WERI-Rb-1 (cell line): ENCODE data around the gene HSD11B1L.

ENCODE experiments used
- DNase-seq: peaks from one replicate; pipeline ENCODE4 v3.0.0-alpha.2; 2020
- H3K27ac ChIP-seq: fragments of 250-450 bp; sonication (Bioruptor Pico); 2 replicates; pipeline ENCODE4 v1.5.1; 2020; ENCODE audit warnings: mild to moderate bottlenecking, moderate library complexity
- H3K27me3 ChIP-seq: fragments of 250-450 bp; sonication (Bioruptor Pico); 2 replicates; pipeline ENCODE4 v1.5.1; 2021; ENCODE audit warnings: mild to moderate bottlenecking, low read depth, moderate library complexity; ENCODE audit not compliant: insufficient read depth, severe bottlenecking
- H3K36me3 ChIP-seq: fragments of 250-450 bp; sonication (Bioruptor Pico); 2 replicates; pipeline ENCODE4 v1.5.1; 2020; ENCODE audit warnings: mild to moderate bottlenecking, moderate library complexity
- H3K4me3 ChIP-seq: 2 replicates; pipeline ENCODE4 v1.5.1; 2011; ENCODE audit warnings: low read depth, mild to moderate bottlenecking, control low read depth, low read length
- H3K9me3 ChIP-seq: fragments of 250-450 bp; sonication (Bioruptor Pico); 2 replicates; pipeline ENCODE4 v1.5.1; 2021; ENCODE audit warnings: mild to moderate bottlenecking, moderate library complexity; ENCODE audit not compliant: severe bottlenecking
- TF ChIP-seq, protein P1 (sequence below): IDR thresholded peaks from 2 replicates; pipeline ENCODE4 v1.5.1; 2011; ENCODE audit warnings: low read depth, mild to moderate bottlenecking, control low read depth, inconsistent platforms, low read length

Gene HSD11B1L, protein sequence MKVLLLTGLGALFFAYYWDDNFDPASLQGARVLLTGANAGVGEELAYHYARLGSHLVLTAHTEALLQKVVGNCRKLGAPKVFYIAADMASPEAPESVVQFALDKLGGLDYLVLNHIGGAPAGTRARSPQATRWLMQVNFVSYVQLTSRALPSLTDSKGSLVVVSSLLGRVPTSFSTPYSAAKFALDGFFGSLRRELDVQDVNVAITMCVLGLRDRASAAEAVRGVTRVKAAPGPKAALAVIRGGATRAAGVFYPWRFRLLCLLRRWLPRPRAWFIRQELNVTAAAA

DNA sequence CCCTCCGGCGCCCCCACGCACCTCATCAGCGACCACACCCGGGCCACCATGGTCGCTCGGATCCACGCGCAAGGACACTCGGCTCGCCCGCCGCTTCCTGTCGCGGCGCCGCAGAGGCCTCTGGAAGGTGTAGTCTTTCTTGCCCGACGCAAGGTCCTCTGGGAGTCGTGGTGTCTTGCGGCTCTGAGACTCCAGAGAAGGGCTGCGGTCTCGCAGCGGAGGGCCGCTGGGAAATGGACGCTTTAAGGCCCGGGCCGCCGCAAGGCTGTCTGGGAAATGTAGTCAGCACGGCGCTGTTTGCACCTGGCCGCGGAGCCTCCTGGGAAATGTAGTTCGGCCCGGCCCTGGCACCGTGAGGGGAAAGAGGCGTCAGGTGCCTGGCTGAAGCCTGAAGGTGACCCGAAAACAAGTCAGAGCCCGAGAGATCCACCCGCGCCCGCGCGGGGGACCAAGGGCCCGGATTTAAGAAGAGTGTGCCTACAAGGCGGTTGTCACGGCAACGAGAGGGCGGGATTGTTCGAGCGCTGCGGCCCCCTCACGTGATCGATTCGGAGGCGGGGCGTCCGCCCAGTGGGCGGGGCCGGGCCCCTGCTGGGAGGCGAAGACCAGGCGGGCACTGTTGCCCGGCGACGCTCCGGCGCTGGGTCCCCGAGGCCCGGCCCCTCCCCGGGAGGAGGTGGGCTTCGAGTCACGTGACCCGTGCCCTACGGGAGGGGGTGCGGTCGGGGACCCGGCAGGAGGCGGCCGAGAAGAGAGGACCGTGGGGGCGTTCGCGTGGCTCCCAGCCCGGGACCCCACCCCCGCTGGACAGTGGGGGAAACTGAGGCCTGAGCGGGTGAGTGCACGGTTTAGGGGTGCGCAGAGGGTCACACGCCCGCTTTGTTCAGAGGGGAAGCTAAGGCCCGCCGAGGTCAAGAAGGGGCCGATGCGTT lies at the start of gene HSD11B1L, which contains the start of gene MICOS13:
Gene HSD11B1L, plus strand, starts transcription at position 591 of the 932 bp plus-strand sequence. CDS start 3,806 bp downstream, outside the sequence.
Gene MICOS13, minus strand, starts transcription at position 80 of the 932 bp plus-strand sequence. Its CDS starts 30 bp downstream, at position 50.
- Histone ChIP-seq H3K27me3 (no peaks in the 10 kb centered on the region), H3K4me3 (peak within 1 kb of the TSS; percentile 92), H3K9me3 (no peaks in the 10 kb centered on the region), H3K27ac (peak within 1 kb of the TSS; percentile 89), H3K36me3 (peaks cover 11% of the 10 kb centered on the region)
- TF ChIP-seq, protein P1, sequence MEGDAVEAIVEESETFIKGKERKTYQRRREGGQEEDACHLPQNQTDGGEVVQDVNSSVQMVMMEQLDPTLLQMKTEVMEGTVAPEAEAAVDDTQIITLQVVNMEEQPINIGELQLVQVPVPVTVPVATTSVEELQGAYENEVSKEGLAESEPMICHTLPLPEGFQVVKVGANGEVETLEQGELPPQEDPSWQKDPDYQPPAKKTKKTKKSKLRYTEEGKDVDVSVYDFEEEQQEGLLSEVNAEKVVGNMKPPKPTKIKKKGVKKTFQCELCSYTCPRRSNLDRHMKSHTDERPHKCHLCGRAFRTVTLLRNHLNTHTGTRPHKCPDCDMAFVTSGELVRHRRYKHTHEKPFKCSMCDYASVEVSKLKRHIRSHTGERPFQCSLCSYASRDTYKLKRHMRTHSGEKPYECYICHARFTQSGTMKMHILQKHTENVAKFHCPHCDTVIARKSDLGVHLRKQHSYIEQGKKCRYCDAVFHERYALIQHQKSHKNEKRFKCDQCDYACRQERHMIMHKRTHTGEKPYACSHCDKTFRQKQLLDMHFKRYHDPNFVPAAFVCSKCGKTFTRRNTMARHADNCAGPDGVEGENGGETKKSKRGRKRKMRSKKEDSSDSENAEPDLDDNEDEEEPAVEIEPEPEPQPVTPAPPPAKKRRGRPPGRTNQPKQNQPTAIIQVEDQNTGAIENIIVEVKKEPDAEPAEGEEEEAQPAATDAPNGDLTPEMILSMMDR = no peak
- peak; percentile 98 for DNase-seq

DNA sequence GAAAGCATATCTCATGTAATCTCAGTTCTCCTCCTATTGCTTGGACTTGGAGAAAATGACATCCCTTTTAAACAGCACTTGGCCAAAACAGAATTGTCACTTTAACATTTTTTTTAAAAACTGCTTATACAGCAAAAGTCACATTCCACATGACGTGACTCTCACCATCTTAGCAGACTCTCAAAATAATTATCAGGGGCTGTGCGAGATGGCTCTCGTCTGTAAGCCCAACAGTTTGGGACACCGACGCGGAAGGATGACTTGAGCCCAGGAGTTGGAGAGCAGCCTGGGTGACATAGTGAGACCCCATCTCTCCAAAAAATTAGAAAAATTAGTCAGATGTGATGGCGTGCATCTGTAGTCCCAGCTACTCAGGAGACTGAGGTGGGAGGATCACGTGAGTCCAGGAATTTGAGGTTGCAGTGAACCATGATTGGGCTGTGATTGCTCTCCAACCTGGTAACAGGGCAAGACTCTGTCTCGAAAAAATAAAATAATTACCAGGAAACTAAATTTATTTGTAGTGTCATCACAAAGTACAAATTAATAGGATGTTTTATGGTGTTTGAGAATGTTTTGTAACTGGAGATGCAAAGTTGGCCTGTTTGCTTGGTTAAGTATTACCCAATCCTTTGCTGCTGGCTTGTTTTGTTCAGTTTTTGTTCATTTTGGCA lies 49.1 kb upstream of the HSD11B1L start:
- TF ChIP-seq, protein P1 = no peak
- Histone ChIP-seq H3K27ac (no peak overlapping the region), H3K27me3 (no peaks in the 10 kb centered on the region), H3K4me3 (no peak overlapping the region), H3K9me3 (no peaks in the 10 kb centered on the region), H3K36me3 (peaks cover 93% of the 10 kb centered on the region)
- no peak for DNase-seq

DNA sequence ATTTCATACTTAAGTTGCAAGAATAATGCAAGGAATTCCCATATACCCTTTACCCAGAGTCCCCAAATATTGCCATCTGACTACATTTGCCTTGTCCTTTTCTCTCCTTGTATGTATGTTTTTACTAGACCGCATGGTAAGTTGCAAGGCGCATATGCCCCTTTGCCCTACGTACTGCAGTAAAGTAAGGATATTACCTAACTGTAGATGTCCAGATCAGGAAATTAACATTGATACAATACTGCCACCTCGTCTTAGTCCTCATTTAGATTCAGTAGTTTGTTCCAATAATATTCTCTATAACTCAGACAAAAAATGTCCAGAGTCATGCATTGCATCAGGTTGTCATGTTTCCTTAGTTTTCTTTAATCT lies 48.6 kb upstream of the HSD11B1L start:
- H3K27ac ChIP-seq = no peak overlapping the region
- TF ChIP-seq, protein P1 = no peak
- DNase-seq = no peak
- H3K36me3 ChIP-seq = peaks cover 90% of the 10 kb centered on the region
- H3K9me3 ChIP-seq = no peaks in the 10 kb centered on the region
- no peak overlapping the region for H3K4me3 ChIP-seq
- H3K27me3 ChIP-seq = no peaks in the 10 kb centered on the region

DNA sequence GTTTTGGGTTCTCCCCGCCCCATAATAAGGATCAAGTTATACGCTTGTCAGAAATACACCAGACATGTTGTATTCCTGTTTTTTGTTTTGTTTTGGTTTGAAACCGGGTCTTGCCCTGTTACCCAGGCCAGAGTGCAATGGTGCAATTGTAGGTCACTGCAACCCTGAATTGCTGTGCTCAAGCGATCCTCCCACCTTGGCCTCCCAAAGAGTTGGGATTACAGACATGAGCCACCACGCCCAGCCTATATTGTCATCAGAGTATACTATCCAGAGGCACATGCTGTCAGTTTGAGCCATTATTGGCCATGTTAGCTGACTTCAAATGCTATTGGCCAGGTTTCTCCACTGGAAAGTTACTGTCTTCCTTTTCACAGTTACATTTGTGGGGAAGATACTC lies 48.2 kb upstream of the HSD11B1L start:
- Histone ChIP-seq H3K9me3 (no peaks in the 10 kb centered on the region), H3K4me3 (no peak overlapping the region), H3K27me3 (no peaks in the 10 kb centered on the region), H3K36me3 (peaks cover 90% of the 10 kb centered on the region), H3K27ac (no peak overlapping the region)
- DNase-seq = no peak
- TF ChIP-seq, protein P1 = no peak

DNA sequence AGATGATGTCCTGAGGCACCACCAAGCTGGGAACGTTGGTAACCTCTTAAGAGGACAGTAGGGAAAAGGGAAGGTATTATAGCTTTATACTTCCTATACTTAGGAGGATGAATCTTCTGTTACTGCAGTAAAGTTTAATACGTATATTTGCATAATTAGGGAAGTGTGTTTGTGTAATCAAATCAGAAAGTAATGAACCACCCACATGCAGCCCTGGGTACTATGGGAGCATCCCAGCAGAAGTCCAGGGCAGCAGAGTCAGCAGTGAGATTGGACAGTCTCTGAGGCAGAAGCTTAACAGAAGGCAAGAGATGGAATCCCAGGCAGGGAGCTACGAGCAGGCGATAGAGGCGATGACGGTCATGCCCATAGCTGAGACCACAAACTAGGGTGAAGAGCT lies 45.4 kb upstream of the HSD11B1L start:
- Histone ChIP-seq H3K27me3 (no peaks in the 10 kb centered on the region), H3K27ac (no peak overlapping the region), H3K4me3 (no peak overlapping the region), H3K9me3 (no peaks in the 10 kb centered on the region), H3K36me3 (peaks cover 76% of the 10 kb centered on the region)
- TF ChIP-seq, protein P1 = no peak
- DNase-seq = no peak
